OCI-LY3 (cell line): ENCODE results near the gene RRAS2.
A peak's percentile ranks its signal among the peaks of the same experiment; 100 is the strongest.

Source experiments
- H2AFZ ChIP-seq: fragments of 200-600, 300-600 bp; shearing (Covaris generic); 2 replicates; pipeline ENCODE4 v1.6.0; 2014; ENCODE audit warnings: antibody characterized with exemption, low read depth, low read length
- H3K27ac ChIP-seq: fragments of 200-600, 300-600 bp; sonication (generic); 2 replicates; pipeline ENCODE4 v1.5.1; 2014; ENCODE audit warnings: mild to moderate bottlenecking, low read length, moderate library complexity, mixed read lengths
- H3K27me3 ChIP-seq: fragments of 200-600, 300-600 bp; sonication (generic); 2 replicates; pipeline ENCODE4 v1.6.1; 2014; ENCODE audit warnings: low read depth, low read length, mixed read lengths
- H3K36me3 ChIP-seq: fragments of 200-600, 300-600 bp; sonication (generic); replicated peaks from 2 replicates; pipeline ENCODE3; 2014; ENCODE audit warnings: low read depth, low read length, mixed read lengths
- H3K4me1 ChIP-seq: fragments of 300-600, 200-600 bp; sonication (generic); 2 replicates; pipeline ENCODE4 v1.6.1; 2014; ENCODE audit warnings: low read length, mixed read lengths
- H3K4me2 ChIP-seq: fragments of 200-600, 300-600 bp; sonication (generic); 2 replicates; pipeline ENCODE4 v1.6.1; 2014; ENCODE audit warnings: low read length, mixed read lengths
- H3K4me3 ChIP-seq: fragments of 300-600, 200-600 bp; sonication (generic); 2 replicates; pipeline ENCODE4 v1.5.1; 2014; ENCODE audit warnings: antibody characterized with exemption, mild to moderate bottlenecking, low read length, moderate library complexity
- H3K79me2 ChIP-seq: fragments of 300-600, 200-600 bp; shearing (Covaris generic); 2 replicates; pipeline ENCODE4 v1.6.1; 2014; ENCODE audit warnings: mild to moderate bottlenecking, low read length, mixed read lengths
- H3K9ac ChIP-seq: fragments of 300-600, 200-600 bp; shearing (Covaris generic); 2 replicates; pipeline ENCODE4 v1.6.0; 2014; ENCODE audit warnings: mild to moderate bottlenecking, low read length, moderate library complexity
- H3K9me3 ChIP-seq: fragments of 200-600, 300-600 bp; shearing (Covaris generic); 2 replicates; pipeline ENCODE4 v1.6.1; 2014; ENCODE audit warnings: low read length, mixed read lengths; ENCODE audit not compliant: insufficient read depth
- H4K20me1 ChIP-seq: fragments of 200-600, 300-600 bp; sonication (generic); 2 replicates; pipeline ENCODE4 v1.6.1; 2016; ENCODE audit warnings: low read length, mixed read lengths; ENCODE audit not compliant: insufficient read depth
- CTCF ChIP-seq: fragments of 200-600, 300-600 bp; sonication (generic); IDR thresholded peaks from 2 replicates; pipeline ENCODE4 v1.5.1; 2014; ENCODE audit warnings: antibody characterized with exemption, low read length, low read depth
- EZH2phosphoT487 ChIP-seq: fragments of 200-600 bp; shearing (Covaris generic); IDR thresholded peaks from 2 replicates; pipeline ENCODE4 v1.6.1; 2018; ENCODE audit warnings: antibody characterized with exemption, mixed run types, low read depth

The RRAS2 gene

GRCh38 chr11:14315130-14315529 lies 43.9 kb downstream of the RRAS2 start:
- H3K9me3 ChIP-seq = no peaks in the 10 kb centered on the region
- H3K27ac ChIP-seq = peak overlapping the region; percentile 86
- peak overlapping the region; percentile 7; the same call in 1 of the 2 replicates for H3K4me3 ChIP-seq
- no peaks in the 10 kb centered on the region for H3K36me3 ChIP-seq
- peaks cover 83% of the 10 kb centered on the region for H3K79me2 ChIP-seq
- peak overlapping the region; percentile 46 for H3K9ac ChIP-seq
- peaks cover 72% of the 10 kb centered on the region for H3K4me1 ChIP-seq
- H3K27me3 ChIP-seq = no peaks in the 10 kb centered on the region
- no peaks in the 10 kb centered on the region for H4K20me1 ChIP-seq
- no peak overlapping the region for H2AFZ ChIP-seq
- H3K4me2 ChIP-seq = peak overlapping the region; percentile 81
- TF ChIP-seq CTCF (no peak), EZH2phosphoT487 (no peak)

- Histone ChIP-seq H2AFZ (no peak overlapping the region), H3K9ac (peak overlapping the region; percentile 46), H3K9me3 (no peaks in the 10 kb centered on the region), H3K36me3 (no peaks in the 10 kb centered on the region), H3K4me2 (peak overlapping the region; percentile 81), H3K4me3 (peak overlapping the region; percentile 61), H3K4me1 (peaks cover 77% of the 10 kb centered on the region), H3K79me2 (peaks cover 86% of the 10 kb centered on the region), H3K27ac (peak overlapping the region; percentile 86), H3K27me3 (no peaks in the 10 kb centered on the region), H4K20me1 (no peaks in the 10 kb centered on the region)
- TF ChIP-seq EZH2phosphoT487 (no peak), CTCF (no peak)
Measured at GRCh38 chr11:14314127-14314526, 44.9 kb downstream of the RRAS2 start.

GRCh38 chr11:14312736-14313438 lies 46.1 kb downstream of the RRAS2 start:
- no peaks in the 10 kb centered on the region for H4K20me1 ChIP-seq
- H3K27me3 ChIP-seq = no peaks in the 10 kb centered on the region
- peak overlapping the region; percentile 86 for H3K27ac ChIP-seq
- H2AFZ ChIP-seq = no peak overlapping the region
- no peaks in the 10 kb centered on the region for H3K36me3 ChIP-seq
- H3K9ac ChIP-seq = peak overlapping the region; percentile 38; the same call in 1 of the 2 replicates
- TF ChIP-seq CTCF (no peak), EZH2phosphoT487 (no peak)
- no peaks in the 10 kb centered on the region for H3K9me3 ChIP-seq
- peak overlapping the region; percentile 13; the same call in 1 of the 2 replicates for H3K4me3 ChIP-seq
- peaks cover 87% of the 10 kb centered on the region for H3K79me2 ChIP-seq
- H3K4me2 ChIP-seq = peak overlapping the region; percentile 81
- peaks cover 87% of the 10 kb centered on the region for H3K4me1 ChIP-seq

GRCh38 chr11:14310679-14311078 lies 48.3 kb downstream of the RRAS2 start:
- Histone ChIP-seq H4K20me1 (no peaks in the 10 kb centered on the region), H3K79me2 (peaks cover 88% of the 10 kb centered on the region), H3K27ac (peak overlapping the region; percentile 86), H3K27me3 (no peaks in the 10 kb centered on the region), H3K4me1 (peaks cover 93% of the 10 kb centered on the region), H3K9me3 (no peaks in the 10 kb centered on the region), H3K4me2 (peak overlapping the region; percentile 81), H3K36me3 (no peaks in the 10 kb centered on the region), H3K9ac (peak overlapping the region; percentile 58), H2AFZ (no peak overlapping the region), H3K4me3 (peak overlapping the region; percentile 63; the same call in 1 of the 2 replicates)
- TF ChIP-seq CTCF (no peak), EZH2phosphoT487 (no peak)
